ENCODE measurements around the gene SUMO4. TPM values are rescaled to one million over a fixed set of nuclear protein-coding genes. Genes with fewer than 3 reads are reported as not detected.

SUMO4 gene
- total RNA-seq, 2 experiments from 2014 or later, result 3.0 to 3.2 TPM

DNA sequence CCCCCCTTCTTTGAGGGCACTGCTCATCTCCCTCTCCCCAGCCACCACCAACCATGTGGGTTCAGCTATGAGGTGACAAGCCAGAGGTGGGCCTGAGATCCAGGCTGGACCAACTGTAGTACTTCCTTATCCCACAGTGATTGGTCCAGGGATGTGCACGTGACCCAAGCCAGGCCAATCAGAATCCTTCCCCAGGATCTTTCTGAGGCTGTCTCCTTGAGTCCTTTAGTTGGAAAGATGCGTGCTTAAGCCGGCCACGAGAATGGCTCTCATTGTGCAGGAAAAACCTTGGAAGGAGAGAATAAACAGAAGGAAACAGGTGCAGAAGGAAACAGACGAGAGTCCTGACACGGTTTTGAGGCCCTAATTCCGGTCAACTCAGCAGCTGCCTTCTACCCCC lies 45.5 kb downstream of the SUMO4 start:
- ChIA-PET CTCF (interaction anchor here (1.2 kb wide), 1 partner anchor 14 kb away, joined by 5 read pairs; no protein-coding TSS in a partner anchor), POLR2A (interaction anchor here (1.0 to 1.6 kb wide), 3 partner anchors 22 to 413 kb away, joined by 3 to 4 read pairs (median 3); no protein-coding TSS in a partner anchor)

DNA sequence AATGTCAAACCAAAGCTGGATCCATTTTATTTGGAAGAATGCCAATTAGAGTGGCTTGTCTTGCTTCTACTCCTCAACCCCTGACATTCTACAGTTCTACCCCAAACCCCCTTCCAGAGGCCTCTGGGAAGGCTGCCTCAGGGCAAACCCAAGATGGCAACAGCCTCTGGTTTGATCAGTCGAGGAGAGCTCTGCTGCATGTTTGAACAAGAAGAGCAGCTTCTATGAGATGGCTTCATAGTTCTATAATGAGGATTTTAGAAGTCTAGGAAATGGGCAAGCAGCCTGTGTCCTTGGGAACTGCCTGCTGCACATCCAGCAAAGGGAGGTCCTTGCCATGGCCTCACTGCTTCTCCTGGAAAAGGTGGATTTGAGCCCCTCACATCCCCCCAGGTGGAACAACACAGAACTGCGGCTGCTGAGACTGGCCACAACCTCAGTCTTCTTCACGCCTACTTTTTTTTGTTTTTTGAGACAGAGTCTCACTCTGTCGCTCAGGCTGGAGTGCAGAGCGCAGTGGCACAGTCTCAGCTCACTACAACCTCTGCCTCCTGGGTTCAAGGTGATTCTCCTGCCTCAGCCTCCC lies 46.8 kb downstream of the SUMO4 start:
- POLR2A ChIA-PET, result interaction anchor here (0.6 to 1.6 kb wide), 3 partner anchors 20 to 414 kb away, joined by 3 to 4 read pairs (median 4); no protein-coding TSS in a partner anchor
- CTCF ChIA-PET, result interaction anchor here (0.8 to 1.8 kb wide), 3 partner anchors 26 to 99 kb away, joined by 3 to 5 read pairs (median 4); partner anchors contain the start of genes PPIL4 and ZC3H12D

- ChIA-PET POLR2A (interaction anchor here (0.7 kb wide), 1 partner anchor 69 kb away, joined by 4 read pairs; no protein-coding TSS in a partner anchor), CTCF (no interaction called here)
Observed at GRCh38 chr6:149448821-149449453, 48.9 kb downstream of the SUMO4 start.

DNA sequence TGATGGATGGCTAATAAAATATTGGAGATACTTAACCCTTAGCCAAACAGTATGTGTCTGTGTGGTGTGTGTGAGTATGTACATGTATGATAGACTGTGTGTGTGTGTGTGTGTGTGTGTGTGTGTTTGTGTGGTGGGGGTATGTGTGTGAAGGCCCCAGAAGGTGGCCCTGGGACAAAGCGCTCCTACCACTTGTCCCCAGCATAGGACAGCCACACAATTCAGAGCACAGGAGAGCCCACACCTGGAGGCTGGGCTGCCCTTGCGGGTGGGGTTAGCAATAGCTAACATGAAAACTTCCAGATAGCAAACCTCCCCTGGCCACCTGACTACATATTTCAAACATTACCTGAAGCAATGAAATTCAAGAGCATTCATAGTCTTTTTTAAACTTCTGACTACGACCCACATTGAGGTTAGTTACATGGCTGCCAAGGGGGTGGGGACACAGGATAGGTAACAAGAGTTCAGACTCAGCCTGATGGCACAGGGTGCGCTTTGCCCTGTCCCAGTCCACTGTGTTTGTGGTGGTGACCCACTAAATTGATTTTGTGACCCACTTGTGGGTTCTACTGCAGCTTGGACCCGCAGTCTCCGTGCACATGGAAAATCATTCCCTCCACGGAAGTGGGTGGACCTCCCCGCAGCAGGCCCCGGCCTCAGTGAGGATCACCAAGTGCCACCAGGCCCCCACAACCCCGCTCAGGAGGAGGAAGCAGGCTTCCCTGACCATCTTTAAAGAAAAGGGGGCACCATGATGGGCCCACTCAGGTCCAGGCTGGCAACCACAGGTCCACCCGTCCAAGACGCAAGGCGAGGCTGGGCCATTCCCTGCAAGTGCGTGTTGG lies 50.0 kb downstream of the SUMO4 start:
- CTCF ChIA-PET, result interaction anchor here (1.1 kb wide), 1 partner anchor 18 kb away, joined by 3 read pairs; no protein-coding TSS in a partner anchor
- POLR2A ChIA-PET, result interaction anchor here (0.7 kb wide), 1 partner anchor 68 kb away, joined by 4 read pairs; no protein-coding TSS in a partner anchor

Other genes starting within 250 kb of the SUMO4 start
- 10 to 100 TPM; 82.8 to 83.3 TPM for gene TAB2, start 82.5 kb upstream of the SUMO4 start, total RNA-seq
- 10 to 100 TPM; 85.1 to 89.8 TPM for gene ZC3H12D, start 84.8 kb downstream of the SUMO4 start, total RNA-seq
- 10 to 100 TPM; 30.6 to 30.8 TPM for gene PPIL4, start 145.8 kb downstream of the SUMO4 start, total RNA-seq
- 10 to 100 TPM; 17.5 to 19.8 TPM for gene GINM1, start 166.1 kb downstream of the SUMO4 start, total RNA-seq
- 10 to 100 TPM; 20.6 to 20.7 TPM for gene KATNA1, start 248.5 kb downstream of the SUMO4 start, total RNA-seq